ENCODE measurements around the gene FMN2.

- TF ChIP-seq CTCF (IDR thresholded peaks at IDR 0.05; ENCODE audit: insufficient read depth, low read length, poor library complexity, severe bottlenecking) (no peak), EZH2phosphoT487 (conservative IDR thresholded peaks at IDR 0.05; ENCODE audit: low read length) (no peak)
These were observed 401.3 kb downstream of the FMN2 start for GRCh38 chr1:240492832-240493440.

All from SU-DHL-6 (cell line).